Hepatocyte (in vitro differentiated cells): Measurements from ENCODE around the gene RMND1.

Experiments
- EZH2 ChIP-seq: fragments of 200-600 bp; sonication (generic); IDR thresholded peaks from 2 replicates; pipeline ENCODE4 v1.6.1; 2016; ENCODE audit warnings: antibody characterized with exemption, mild to moderate bottlenecking, borderline replicate concordance
- TF ChIP-seq, protein P1 (sequence below): fragments of 200-600 bp; sonication (generic); IDR thresholded peaks from 2 replicates; pipeline ENCODE4 v1.5.1; 2016; ENCODE audit warnings: antibody characterized with exemption, mild to moderate bottlenecking; ENCODE audit not compliant: poor library complexity

DNA sequence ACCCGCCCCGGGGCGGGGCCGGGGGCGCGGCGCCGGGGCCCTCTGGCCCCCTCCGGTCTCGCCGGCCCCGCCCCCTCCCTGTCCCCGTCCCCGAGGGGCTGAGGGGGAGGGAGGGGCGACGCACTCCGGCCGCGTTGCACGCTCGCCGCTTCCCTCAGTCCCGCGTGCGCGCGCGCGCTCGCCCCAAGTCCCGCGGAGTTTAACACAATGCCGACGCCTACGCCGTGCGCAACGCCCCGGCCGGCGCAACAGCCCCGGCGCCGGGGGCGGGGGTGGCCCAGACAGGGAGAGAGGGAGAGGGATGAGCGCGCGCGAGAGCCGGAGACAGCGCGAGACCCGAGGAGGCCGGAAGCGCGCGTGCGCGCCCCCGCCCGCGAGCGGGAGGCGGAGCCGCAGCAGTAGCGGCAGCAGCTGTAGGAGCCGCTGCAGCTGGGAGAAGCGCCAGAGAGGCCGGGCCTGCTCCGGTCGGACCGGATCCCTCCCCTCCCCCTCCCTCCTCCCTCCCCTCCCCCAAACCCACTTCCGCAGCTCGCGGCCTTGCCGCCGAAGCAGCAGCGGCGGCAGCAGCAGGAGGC lies 61.6 kb downstream of the RMND1 start:
- TF ChIP-seq, protein P1, sequence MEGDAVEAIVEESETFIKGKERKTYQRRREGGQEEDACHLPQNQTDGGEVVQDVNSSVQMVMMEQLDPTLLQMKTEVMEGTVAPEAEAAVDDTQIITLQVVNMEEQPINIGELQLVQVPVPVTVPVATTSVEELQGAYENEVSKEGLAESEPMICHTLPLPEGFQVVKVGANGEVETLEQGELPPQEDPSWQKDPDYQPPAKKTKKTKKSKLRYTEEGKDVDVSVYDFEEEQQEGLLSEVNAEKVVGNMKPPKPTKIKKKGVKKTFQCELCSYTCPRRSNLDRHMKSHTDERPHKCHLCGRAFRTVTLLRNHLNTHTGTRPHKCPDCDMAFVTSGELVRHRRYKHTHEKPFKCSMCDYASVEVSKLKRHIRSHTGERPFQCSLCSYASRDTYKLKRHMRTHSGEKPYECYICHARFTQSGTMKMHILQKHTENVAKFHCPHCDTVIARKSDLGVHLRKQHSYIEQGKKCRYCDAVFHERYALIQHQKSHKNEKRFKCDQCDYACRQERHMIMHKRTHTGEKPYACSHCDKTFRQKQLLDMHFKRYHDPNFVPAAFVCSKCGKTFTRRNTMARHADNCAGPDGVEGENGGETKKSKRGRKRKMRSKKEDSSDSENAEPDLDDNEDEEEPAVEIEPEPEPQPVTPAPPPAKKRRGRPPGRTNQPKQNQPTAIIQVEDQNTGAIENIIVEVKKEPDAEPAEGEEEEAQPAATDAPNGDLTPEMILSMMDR: no peak
- TF ChIP-seq EZH2: no peak
